HUES6 (cell line): ENCODE measurements around the gene PPIF.
A peak's percentile ranks its signal among the peaks of the same experiment; 100 is the strongest.
"Not testable (repeated sequence)": the region's sequence is repeated elsewhere in the genome, so short reads cannot be mapped to it uniquely, and the experiment has no call there.

ENCODE experiments used
- H3K27ac ChIP-seq: 2 replicates; pipeline ENCODE4 v1.7.0; 2013; ENCODE audit warnings: low read depth, mild to moderate bottlenecking, low read length, inconsistent platforms
- H3K27me3 ChIP-seq: 2 replicates; pipeline ENCODE4 v1.6.1; 2013; ENCODE audit warnings: low read length; ENCODE audit not compliant: control insufficient read depth, insufficient read depth
- H3K36me3 ChIP-seq: 2 replicates; pipeline ENCODE4 v1.6.1; 2013; ENCODE audit warnings: low read length; ENCODE audit not compliant: control insufficient read depth, insufficient read depth
- H3K4me1 ChIP-seq: 2 replicates; pipeline ENCODE4 v1.6.1; 2013; ENCODE audit warnings: low read length; ENCODE audit not compliant: control insufficient read depth, insufficient read depth
- H3K4me3 ChIP-seq: 2 replicates; pipeline ENCODE4 v1.5.1; 2013; ENCODE audit warnings: low read depth, low read length
- H3K9ac ChIP-seq: one replicate; pipeline ENCODE4 v1.6.1; 2013; ENCODE audit warnings: mild to moderate bottlenecking, low read length
- H3K9me3 ChIP-seq: 2 replicates; pipeline ENCODE4 v1.6.1; 2013; ENCODE audit warnings: low read depth, low read length; ENCODE audit not compliant: control insufficient read depth, insufficient read depth

PPIF gene

GRCh38 chr10:79332610-79333315 lies 14.5 kb upstream of the PPIF start:
- H3K9ac ChIP-seq = not testable (repeated sequence)

GRCh38 chr10:79333513-79333912 lies 13.8 kb upstream of the PPIF start:
- Histone ChIP-seq H3K9me3 (peaks cover 5% of the 10 kb centered on the region; the same call in 1 of the 2 replicates), H3K27me3 (no peaks in the 10 kb centered on the region), H3K36me3 (no peaks in the 10 kb centered on the region), H3K27ac (no peak overlapping the region), H3K4me3 (no peak overlapping the region), H3K4me1 (peaks cover 15% of the 10 kb centered on the region; the same call in 1 of the 2 replicates), H3K9ac (no peak overlapping the region)

More at GRCh38 chr10:79332610-79333315, 14.5 kb upstream of the PPIF start:
- not testable (repeated sequence) for H3K27ac ChIP-seq, H3K27me3 ChIP-seq, H3K9me3 ChIP-seq, H3K4me3 ChIP-seq, H3K36me3 ChIP-seq
- peaks cover 15% of the 10 kb centered on the region; the same call in 1 of the 2 replicates for H3K4me1 ChIP-seq

GRCh38 chr10:79334573-79334972 lies 12.7 kb upstream of the PPIF start:
- Histone ChIP-seq H3K27ac (no peak overlapping the region), H3K27me3 (no peaks in the 10 kb centered on the region), H3K9ac (no peak overlapping the region), H3K4me3 (no peak overlapping the region), H3K9me3 (peaks cover 5% of the 10 kb centered on the region; the same call in 1 of the 2 replicates), H3K36me3 (no peaks in the 10 kb centered on the region), H3K4me1 (peaks cover 15% of the 10 kb centered on the region; the same call in 1 of the 2 replicates)

GRCh38 chr10:79335094-79335469 lies 12.2 kb upstream of the PPIF start:
- Histone ChIP-seq H3K27me3 (no peaks in the 10 kb centered on the region), H3K27ac (no peak overlapping the region), H3K36me3 (no peaks in the 10 kb centered on the region), H3K4me3 (no peak overlapping the region), H3K9me3 (peaks cover 5% of the 10 kb centered on the region; the same call in 1 of the 2 replicates), H3K4me1 (peaks cover 15% of the 10 kb centered on the region; the same call in 1 of the 2 replicates), H3K9ac (no peak overlapping the region)

- H3K27ac ChIP-seq = no peak overlapping the region
- no peak overlapping the region for H3K4me3 ChIP-seq
- H3K9ac ChIP-seq = peak overlapping the region; percentile 46
- H3K4me1 ChIP-seq = peaks cover 15% of the 10 kb centered on the region; the same call in 1 of the 2 replicates
- H3K9me3 ChIP-seq = peaks cover 5% of the 10 kb centered on the region; the same call in 1 of the 2 replicates
- no peaks in the 10 kb centered on the region for H3K27me3 ChIP-seq
- no peaks in the 10 kb centered on the region for H3K36me3 ChIP-seq
These were observed 11.6 kb upstream of the PPIF start for GRCh38 chr10:79335470-79336235.

GRCh38 chr10:79336276-79336675 lies 11.0 kb upstream of the PPIF start:
- Histone ChIP-seq H3K27me3 (no peaks in the 10 kb centered on the region), H3K9ac (peak overlapping the region; percentile 46), H3K4me3 (no peak overlapping the region), H3K27ac (no peak overlapping the region), H3K4me1 (peaks cover 15% of the 10 kb centered on the region; the same call in 1 of the 2 replicates), H3K36me3 (no peaks in the 10 kb centered on the region), H3K9me3 (peaks cover 5% of the 10 kb centered on the region; the same call in 1 of the 2 replicates)

GRCh38 chr10:79336739-79337138 lies 10.5 kb upstream of the PPIF start:
- H3K9me3 ChIP-seq = peaks cover 5% of the 10 kb centered on the region; the same call in 1 of the 2 replicates
- no peaks in the 10 kb centered on the region for H3K36me3 ChIP-seq
- no peaks in the 10 kb centered on the region for H3K27me3 ChIP-seq
- H3K27ac ChIP-seq = no peak overlapping the region
- peaks cover 15% of the 10 kb centered on the region; the same call in 1 of the 2 replicates for H3K4me1 ChIP-seq
- no peak overlapping the region for H3K9ac ChIP-seq
- H3K4me3 ChIP-seq = no peak overlapping the region

GRCh38 chr10:79337783-79338469 lies 9.3 kb upstream of the PPIF start:
- not testable (repeated sequence) for H3K9me3 ChIP-seq, H3K9ac ChIP-seq, H3K36me3 ChIP-seq, H3K27ac ChIP-seq, H3K4me3 ChIP-seq, H3K27me3 ChIP-seq
- H3K4me1 ChIP-seq = peaks cover 15% of the 10 kb centered on the region; the same call in 1 of the 2 replicates

GRCh38 chr10:79339266-79339665 lies 8.0 kb upstream of the PPIF start:
- Histone ChIP-seq H3K27me3 (no peaks in the 10 kb centered on the region), H3K9me3 (peaks cover 5% of the 10 kb centered on the region; the same call in 1 of the 2 replicates), H3K27ac (no peak overlapping the region), H3K36me3 (no peaks in the 10 kb centered on the region), H3K4me3 (no peak overlapping the region), H3K4me1 (peaks cover 15% of the 10 kb centered on the region; the same call in 1 of the 2 replicates), H3K9ac (no peak overlapping the region)

- H3K9me3 ChIP-seq = peaks cover 5% of the 10 kb centered on the region; the same call in 1 of the 2 replicates
- no peaks in the 10 kb centered on the region for H3K27me3 ChIP-seq
- H3K9ac ChIP-seq = no peak overlapping the region
- H3K27ac ChIP-seq = no peak overlapping the region
- H3K4me1 ChIP-seq = peaks cover 16% of the 10 kb centered on the region; the same call in 1 of the 2 replicates
- H3K36me3 ChIP-seq = no peaks in the 10 kb centered on the region
- no peak overlapping the region for H3K4me3 ChIP-seq
These were observed 6.5 kb upstream of the PPIF start for GRCh38 chr10:79340646-79341244.
